T47D (cell line): ENCODE data around the gene NKAP.
"Not testable (repeated sequence)": the region's sequence is repeated elsewhere in the genome, so short reads cannot be mapped to it uniquely, and the experiment has no call there.

ENCODE experiments used
- DNase-seq, 2 experiments: peaks; one replicate each; pipeline versions ENCODE4 v3.0.0 to v3.0.0-alpha.2; 2011 to 2012; ENCODE audit warnings: low read depth in 1 of 2, low spot score in 1 of 2
- JUND ChIP-seq: IDR thresholded peaks from 2 replicates; pipeline ENCODE4 v1.6.1; 2012; ENCODE audit warnings: low read depth
- in situ Hi-C: cut with HindIII; loops from 2 replicates; pipeline ENCODE4 v1.10.0; 2016; ENCODE audit warnings: low sequenced_read_pairs, low pct_unique_long_range_greater_than_20kb

The NKAP gene

GRCh38 chrX:119900976-119901375 lies 42.6 kb downstream of the NKAP start:
- no peak for DNase-seq
- TF ChIP-seq JUND = no peak
- in situ Hi-C loops = no loop called here

- DNase-seq = no peak
- TF ChIP-seq JUND = no peak
- in situ Hi-C loops = no loop called here
Observed at GRCh38 chrX:119899125-119899524, 44.4 kb downstream of the NKAP start.

GRCh38 chrX:119895843-119896326 lies 47.7 kb downstream of the NKAP start, which contains the start of gene AKAP14:
Gene AKAP14, plus strand, starts transcription at chrX:119895893. Its CDS starts 7,331 bp downstream, at chrX:119903224.
- peak in 1 of 2 experiments; percentile 30 for DNase-seq
- in situ Hi-C loops = no loop called here
- TF ChIP-seq JUND = no peak

- in situ Hi-C loops = not testable (repeated sequence)
Observed at GRCh38 chrX:119891961-119892692, 51.4 kb downstream of the NKAP start.

GRCh38 chrX:119890626-119891025 lies 52.9 kb downstream of the NKAP start:
- in situ Hi-C loops, DNase-seq: not testable (repeated sequence)

More at GRCh38 chrX:119891961-119892692, 51.4 kb downstream of the NKAP start:
- not testable (repeated sequence) for DNase-seq

GRCh38 chrX:119887721-119888425 lies 55.7 kb downstream of the NKAP start:
- in situ Hi-C loops = no loop called here
- peak in 1 of 2 experiments; percentile 69 for DNase-seq
- TF ChIP-seq JUND = no peak

GRCh38 chrX:119885554-119886428 lies 57.8 kb downstream of the NKAP start:
- in situ Hi-C loops = no loop called here
- TF ChIP-seq JUND = no peak
- DNase-seq = peak in 1 of 2 experiments; percentile 43

- no peak for TF ChIP-seq JUND
- in situ Hi-C loops = no loop called here
- peak in 1 of 2 experiments; percentile 57 for DNase-seq
Observed at GRCh38 chrX:119880552-119881437, 62.8 kb downstream of the NKAP start.

GRCh38 chrX:119880076-119880475 lies 63.5 kb downstream of the NKAP start:
- no peak for DNase-seq
- TF ChIP-seq JUND = no peak
- in situ Hi-C loops = no loop called here

- in situ Hi-C loops = no loop called here
- TF ChIP-seq JUND = no peak
- DNase-seq = no peak
Observed at GRCh38 chrX:119878740-119879139, 64.8 kb downstream of the NKAP start.

GRCh38 chrX:119871599-119872395 lies 71.8 kb downstream of the NKAP start, which contains the start of the genes NDUFA1 and RNF113A:
Gene NDUFA1, plus strand, starts transcription at chrX:119871832. Its CDS starts 80 bp downstream, at chrX:119871912.
Gene RNF113A, minus strand, starts transcription at chrX:119871733. Its CDS starts 120 bp downstream, at chrX:119871613.
- peak; percentile 25 to 83 for DNase-seq
- in situ Hi-C loops = no loop called here
- no peak for TF ChIP-seq JUND
